Smooth muscle cell of the brain vasculature (primary cell): ENCODE measurements around the gene GOLGA6L24.
"Not testable (repeated sequence)": the region's sequence is repeated elsewhere in the genome, so short reads cannot be mapped to it uniquely, and the experiment has no call there.

Source experiments
- DNase-seq: peaks from one replicate; pipeline ENCODE4 v3.0.0-alpha.2; 2012; ENCODE audit warnings: low read depth, low spot score

Gene GOLGA6L24, protein sequence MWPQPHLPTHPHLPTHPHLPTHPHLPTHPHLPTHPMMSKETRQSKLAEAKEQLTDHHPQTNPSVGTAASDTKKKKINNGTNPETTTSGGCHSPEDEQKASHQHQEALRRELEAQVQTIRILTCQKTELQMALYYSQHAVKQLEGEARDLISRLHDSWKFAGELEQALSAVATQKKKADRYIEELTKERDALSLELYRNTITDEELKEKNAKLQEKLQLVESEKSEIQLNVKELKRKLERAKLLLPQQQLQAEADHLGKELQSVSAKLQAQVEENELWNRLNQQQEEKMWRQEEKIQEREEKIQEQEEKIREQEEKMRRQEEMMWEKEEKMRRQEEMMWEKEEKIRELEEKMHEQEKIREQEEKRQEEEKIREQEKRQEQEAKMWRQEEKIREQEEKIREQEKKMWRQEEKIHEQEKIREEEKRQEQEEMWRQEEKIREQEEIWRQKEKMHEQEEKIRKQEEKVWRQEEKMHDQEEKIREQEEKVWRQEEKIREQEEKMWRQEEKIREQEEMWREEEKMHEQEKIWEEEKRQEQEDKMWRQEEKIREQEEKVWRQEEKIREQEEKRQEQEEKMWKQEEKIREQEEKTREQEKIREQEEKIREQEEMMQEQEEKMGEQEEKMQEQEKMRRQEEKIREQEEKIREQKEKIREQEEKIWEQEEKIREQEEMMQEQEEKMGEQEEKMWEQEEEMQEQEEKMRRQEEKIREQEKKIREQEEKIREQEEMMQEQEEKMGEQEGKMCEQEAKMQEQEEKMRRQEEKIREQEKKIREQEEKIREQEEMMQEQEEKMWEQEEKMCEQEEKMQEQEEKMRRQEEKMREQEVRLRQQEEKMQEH

GRCh38 chr15:28357984-28358383, at the start of gene GOLGA6L24:
GOLGA6L24 (minus strand) TSS chr15:28358084; CDS start chr15:28358023, 61 bp downstream.
- DNase-seq: not testable (repeated sequence)

DNA sequence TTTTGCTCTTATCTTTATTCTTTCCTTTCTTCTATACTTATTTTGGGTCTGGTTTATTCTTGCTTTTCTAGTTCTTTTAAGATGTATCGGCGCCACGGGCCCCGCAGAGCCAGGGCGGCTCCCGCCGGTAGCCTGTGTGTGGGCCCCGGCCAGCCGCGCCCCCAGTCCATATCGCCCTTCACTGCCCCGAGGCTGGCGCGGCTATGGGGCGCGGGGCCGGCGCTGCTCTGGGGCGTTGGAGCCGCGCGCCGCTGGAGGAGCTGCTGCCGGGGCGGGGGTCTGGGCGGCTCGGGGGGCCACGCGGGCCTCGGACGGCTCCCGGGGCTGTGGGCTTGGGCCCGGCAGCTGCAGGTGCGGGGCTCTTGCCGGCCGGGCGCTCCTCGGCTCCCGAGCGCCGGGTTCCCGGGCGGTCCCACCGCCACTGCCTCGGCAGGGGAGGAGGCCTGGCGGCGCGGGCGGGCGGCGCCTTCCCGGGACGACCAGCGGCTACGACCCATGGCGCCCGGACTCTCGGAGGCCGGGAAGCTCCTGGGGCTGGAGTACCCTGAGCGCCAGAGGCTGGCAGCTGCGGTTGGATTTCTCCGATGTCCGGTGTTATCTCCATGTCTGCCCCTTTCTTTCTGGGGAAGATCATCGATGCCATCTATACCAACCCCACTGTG, 45.0 kb upstream of the GOLGA6L24 start:
- not testable (repeated sequence) for DNase-seq

DNA sequence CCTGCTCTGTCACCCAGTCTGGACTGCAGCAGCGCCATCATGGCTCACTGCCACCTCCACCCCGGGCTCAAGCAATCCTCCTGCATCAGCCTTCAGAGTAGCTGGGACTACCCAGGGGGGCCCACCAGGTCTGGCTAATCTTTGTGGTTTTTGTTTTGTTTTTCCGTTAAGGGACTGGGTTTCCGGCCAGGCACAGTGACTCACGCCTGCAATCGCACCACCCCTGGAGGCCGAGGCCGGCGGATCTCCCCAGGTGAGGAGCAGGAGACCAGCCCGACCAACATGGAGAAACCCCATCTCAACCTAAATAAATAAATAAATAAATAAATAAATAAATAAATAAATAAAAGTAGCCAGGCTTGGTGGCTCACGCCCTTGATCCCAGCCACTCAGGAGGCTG, 38.1 kb upstream of the GOLGA6L24 start:
- not testable (repeated sequence) for DNase-seq

DNA sequence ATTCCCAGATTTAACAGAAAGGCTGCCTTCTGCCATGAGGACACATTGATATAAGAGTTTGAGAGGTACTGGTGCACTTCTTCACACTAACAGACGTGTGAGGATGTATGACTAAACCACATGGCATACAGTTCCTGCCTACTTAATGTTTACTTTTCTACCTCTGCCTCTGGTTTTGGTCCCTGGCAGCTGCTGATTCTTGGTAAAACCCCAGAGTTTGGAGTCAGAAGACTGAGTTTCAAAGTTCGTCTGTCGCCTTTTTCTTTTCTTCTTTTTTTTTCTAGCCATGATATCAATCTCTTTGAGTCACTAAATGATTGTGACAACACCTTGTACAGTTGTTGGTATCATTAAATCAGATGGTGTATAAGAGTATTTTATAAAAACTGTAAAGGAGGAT, 22.2 kb upstream of the GOLGA6L24 start:
- not testable (repeated sequence) for DNase-seq

DNA sequence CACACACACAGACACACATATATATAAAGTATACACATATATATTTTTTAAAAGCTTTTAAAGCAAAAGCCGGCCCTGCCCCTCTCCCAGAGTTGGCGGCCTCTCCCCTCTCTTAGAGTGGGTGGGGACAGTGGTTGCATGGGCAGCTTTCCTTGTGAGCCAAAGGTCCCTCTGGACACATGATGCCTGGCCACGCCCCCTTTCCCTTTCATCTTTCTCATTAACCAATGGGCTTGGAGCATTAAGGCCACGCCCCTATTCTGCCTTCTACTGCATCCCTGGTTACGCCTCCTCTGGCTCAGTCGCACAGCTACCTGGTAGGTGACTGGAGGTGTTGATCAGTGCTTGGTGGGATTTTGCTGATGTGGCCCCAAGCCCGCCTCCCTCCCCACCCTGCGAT, 20.5 kb upstream of the GOLGA6L24 start, which contains the start of gene GOLGA8F:
Gene GOLGA8F (plus strand): TSS at position 301 of the 400 bp plus-strand sequence. CDS start 98 bp downstream, at position 399.
- DNase-seq: not testable (repeated sequence)

- DNase-seq: not testable (repeated sequence)
These were observed 7.6 kb upstream of the GOLGA6L24 start for GRCh38 chr15:28365502-28365901.

- DNase-seq: not testable (repeated sequence)
These were observed 35.7 kb downstream of the GOLGA6L24 start, which contains the start of gene HERC2 for GRCh38 chr15:28322129-28322588. HERC2 (minus strand) TSS chr15:28322179; CDS start chr15:28321433, 746 bp downstream.

DNA sequence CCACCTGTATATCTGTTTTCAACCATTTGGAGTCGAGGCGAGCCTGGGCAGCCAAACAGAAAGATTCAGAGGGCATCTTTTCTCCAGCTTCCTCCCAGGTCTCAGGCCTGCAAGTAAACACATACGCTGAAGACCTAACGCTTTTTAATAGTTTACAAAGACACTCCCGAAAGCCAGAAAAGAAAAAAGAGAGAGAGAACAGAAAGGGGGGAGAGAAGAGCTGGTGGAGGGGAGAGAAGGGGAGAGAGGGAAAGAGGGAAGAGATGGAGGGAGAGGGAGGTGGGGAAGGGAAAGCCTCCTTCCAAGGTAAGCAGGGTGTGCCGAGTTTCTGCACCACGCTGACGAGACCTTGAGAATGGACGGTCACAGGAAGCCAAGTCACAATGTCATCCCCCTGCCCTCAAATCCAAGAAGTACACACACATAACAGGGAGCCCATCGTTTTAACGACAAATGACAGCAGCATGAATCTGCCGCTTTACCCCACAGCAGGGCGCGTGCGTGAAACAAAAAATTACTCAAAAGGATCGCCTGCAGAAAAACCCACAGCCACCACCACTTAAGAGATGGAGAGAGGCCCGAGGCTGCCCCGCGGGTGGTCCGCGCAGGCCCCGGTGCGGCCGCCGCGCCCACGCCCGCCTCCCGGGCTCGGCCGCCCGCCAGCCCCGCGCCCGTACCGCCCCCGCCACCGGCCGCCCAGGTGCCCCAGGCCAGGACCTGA, 36.4 kb downstream of the GOLGA6L24 start:
- not testable (repeated sequence) for DNase-seq

- not testable (repeated sequence) for DNase-seq
These were observed 38.2 kb downstream of the GOLGA6L24 start for GRCh38 chr15:28319725-28320124.

DNA sequence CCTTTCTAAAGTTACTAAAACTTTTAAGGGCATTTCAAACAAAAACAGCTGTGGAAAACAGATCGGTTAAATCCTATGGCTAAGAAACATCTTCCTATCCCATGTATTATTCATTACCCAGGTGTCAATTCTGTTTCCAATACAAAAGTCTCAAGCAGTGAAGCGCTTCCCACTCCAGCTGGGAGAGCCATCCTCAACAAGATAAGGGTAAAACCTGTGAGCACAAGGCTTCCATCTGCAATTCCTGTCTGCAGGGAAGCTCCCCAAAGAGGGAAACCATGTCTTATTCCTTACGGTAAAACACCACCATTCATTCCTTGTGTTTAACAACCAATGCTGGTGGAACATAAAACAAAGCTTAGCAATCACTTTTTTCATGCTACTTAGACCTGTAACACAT, 39.1 kb downstream of the GOLGA6L24 start:
- not testable (repeated sequence) for DNase-seq

DNA sequence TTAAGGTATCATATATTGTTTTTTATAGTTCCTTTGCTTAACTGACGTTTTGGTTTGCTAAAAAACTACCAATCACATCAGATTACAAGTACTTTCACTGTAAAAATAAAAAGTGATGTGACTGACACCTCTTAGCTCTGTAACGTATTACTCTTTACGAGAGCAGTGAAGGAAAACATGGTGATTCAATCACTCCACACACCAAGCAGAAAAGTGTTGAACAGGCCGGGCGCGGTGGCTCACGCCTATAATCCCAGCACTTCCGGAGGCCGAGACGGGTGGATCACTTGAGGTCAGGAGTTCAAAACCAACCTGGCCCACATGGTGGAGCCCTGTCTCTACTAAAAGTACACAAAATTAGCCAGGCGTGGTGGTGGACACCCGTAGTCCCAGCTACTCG, 39.8 kb downstream of the GOLGA6L24 start:
- not testable (repeated sequence) for DNase-seq

DNA sequence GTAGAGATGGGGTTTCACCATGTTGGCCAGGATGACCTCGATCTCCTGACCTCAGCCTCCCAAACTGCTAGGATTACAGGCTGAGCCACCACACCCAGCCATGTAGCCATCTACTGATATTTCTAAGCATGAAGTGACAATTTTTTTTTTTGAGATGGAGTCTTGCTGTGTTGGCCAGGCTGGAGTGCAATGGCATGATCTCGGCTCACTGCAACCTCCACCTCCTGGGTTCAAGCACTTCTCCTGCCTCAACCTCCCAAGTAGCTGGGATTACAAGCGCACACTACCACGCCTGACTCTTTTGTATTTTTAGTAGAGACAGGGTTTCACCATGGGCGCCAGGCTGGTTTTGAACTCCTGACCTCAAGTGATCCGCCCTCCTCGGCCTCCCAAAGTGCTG, 40.9 kb downstream of the GOLGA6L24 start:
- not testable (repeated sequence) for DNase-seq

GRCh38 chr15:28310454-28310853, 47.4 kb downstream of the GOLGA6L24 start:
- DNase-seq: not testable (repeated sequence)

GRCh38 chr15:28308718-28309117, 49.2 kb downstream of the GOLGA6L24 start:
- not testable (repeated sequence) for DNase-seq
